ENCODE results near the gene CADPS2. TPM values are rescaled to one million over a fixed set of nuclear protein-coding genes. Genes with fewer than 3 reads are reported as not detected.

CADPS2 gene
- total RNA-seq, 1 donor from 2014 or later, result 8.8 TPM

DNA sequence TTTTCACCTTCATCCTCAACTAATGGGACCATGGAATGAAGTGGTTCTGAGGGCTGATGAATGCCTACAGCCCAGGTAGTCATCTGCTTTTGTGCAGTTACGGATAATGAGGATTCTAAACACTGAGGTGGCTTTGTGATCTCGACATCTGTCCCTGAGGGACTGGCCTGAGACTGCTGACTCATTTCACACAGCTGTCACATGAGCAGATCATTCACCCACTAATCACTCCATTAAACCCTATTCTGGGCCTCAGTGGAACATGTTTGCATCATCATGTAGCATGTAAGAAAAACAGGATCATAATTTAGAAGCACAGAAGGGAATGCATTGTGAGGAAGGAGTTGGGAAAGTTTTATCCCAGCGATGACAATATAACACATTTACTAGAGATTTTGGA, 502.3 kb downstream of the CADPS2 start:
- no peak overlapping the region for H3K4me3 ChIP-seq (ENCODE audit: low read depth, low read length)
- TF ChIP-seq, protein P1, sequence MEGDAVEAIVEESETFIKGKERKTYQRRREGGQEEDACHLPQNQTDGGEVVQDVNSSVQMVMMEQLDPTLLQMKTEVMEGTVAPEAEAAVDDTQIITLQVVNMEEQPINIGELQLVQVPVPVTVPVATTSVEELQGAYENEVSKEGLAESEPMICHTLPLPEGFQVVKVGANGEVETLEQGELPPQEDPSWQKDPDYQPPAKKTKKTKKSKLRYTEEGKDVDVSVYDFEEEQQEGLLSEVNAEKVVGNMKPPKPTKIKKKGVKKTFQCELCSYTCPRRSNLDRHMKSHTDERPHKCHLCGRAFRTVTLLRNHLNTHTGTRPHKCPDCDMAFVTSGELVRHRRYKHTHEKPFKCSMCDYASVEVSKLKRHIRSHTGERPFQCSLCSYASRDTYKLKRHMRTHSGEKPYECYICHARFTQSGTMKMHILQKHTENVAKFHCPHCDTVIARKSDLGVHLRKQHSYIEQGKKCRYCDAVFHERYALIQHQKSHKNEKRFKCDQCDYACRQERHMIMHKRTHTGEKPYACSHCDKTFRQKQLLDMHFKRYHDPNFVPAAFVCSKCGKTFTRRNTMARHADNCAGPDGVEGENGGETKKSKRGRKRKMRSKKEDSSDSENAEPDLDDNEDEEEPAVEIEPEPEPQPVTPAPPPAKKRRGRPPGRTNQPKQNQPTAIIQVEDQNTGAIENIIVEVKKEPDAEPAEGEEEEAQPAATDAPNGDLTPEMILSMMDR (IDR thresholded peaks at IDR 0.05; ENCODE audit: insufficient read depth, low read length, poor library complexity, severe bottlenecking), result no peak
- no peaks in the 10 kb centered on the region for H3K36me3 ChIP-seq (ENCODE audit: control insufficient read depth, insufficient read depth, low read length)
- no peaks in the 10 kb centered on the region for H3K27me3 ChIP-seq (ENCODE audit: control insufficient read depth, insufficient read depth, low read length)
- peak; percentile 1 for DNase-seq (ENCODE audit: low read depth)

GRCh38 chr7:122380992-122381391, 505.3 kb downstream of the CADPS2 start:
- Histone ChIP-seq H3K36me3 (ENCODE audit: control insufficient read depth, insufficient read depth, low read length) (no peaks in the 10 kb centered on the region), H3K4me3 (ENCODE audit: low read depth, low read length) (no peak overlapping the region), H3K27me3 (ENCODE audit: control insufficient read depth, insufficient read depth, low read length) (no peaks in the 10 kb centered on the region)
- TF ChIP-seq, protein P1 (IDR thresholded peaks at IDR 0.05; ENCODE audit: insufficient read depth, low read length, poor library complexity, severe bottlenecking), result no peak
- no peak for DNase-seq (ENCODE audit: low read depth)

DNA sequence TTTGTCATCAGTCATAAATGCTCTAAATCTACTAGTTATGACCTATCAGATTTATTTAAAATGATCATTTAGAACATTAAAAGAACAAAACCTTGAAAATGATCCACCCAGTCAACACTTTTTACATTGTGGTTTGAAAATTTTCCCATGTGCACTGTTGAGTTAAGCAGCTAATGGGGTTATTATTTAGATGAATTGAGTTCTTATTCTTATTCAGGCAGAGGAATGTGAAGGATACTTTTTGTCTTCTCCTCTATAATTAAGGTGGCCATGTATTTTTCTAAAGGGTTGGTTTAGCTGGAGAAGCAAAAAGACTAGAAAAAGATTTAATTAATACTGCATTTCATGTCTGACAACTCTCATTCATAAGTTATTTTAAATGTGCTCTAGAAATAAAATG, 506.8 kb downstream of the CADPS2 start:
- no peaks in the 10 kb centered on the region for H3K27me3 ChIP-seq (ENCODE audit: control insufficient read depth, insufficient read depth, low read length)
- H3K4me3 ChIP-seq (ENCODE audit: low read depth, low read length), result no peak overlapping the region
- DNase-seq (ENCODE audit: low read depth), result no peak
- TF ChIP-seq, protein P1 (IDR thresholded peaks at IDR 0.05; ENCODE audit: insufficient read depth, low read length, poor library complexity, severe bottlenecking), result no peak
- no peaks in the 10 kb centered on the region for H3K36me3 ChIP-seq (ENCODE audit: control insufficient read depth, insufficient read depth, low read length)

DNA sequence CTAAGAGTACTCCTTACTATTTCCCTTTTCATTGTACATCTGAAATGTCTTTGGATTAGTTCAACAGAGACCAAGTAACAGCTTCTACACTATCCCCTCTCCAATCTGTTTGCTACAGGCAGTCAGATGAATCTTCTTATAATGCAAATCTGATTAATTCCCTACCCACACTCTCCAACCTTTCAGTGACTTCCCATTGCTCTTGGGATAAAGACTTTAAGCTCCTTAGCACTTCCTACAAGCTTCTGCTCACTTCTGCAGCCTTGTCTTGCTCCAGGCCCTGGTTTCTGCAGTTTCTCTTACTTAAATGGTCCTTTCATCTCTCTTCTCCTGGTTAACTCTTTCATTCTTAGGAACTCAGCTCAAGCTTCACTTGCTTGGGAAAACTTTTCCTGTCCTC, 516.5 kb downstream of the CADPS2 start:
- DNase-seq (ENCODE audit: low read depth), result no peak
- TF ChIP-seq, protein P1 (IDR thresholded peaks at IDR 0.05; ENCODE audit: insufficient read depth, low read length, poor library complexity, severe bottlenecking), result no peak
- Histone ChIP-seq H3K36me3 (ENCODE audit: control insufficient read depth, insufficient read depth, low read length) (no peaks in the 10 kb centered on the region), H3K4me3 (ENCODE audit: low read depth, low read length) (no peak overlapping the region), H3K27me3 (ENCODE audit: control insufficient read depth, insufficient read depth, low read length) (no peaks in the 10 kb centered on the region)

- DNase-seq (ENCODE audit: low read depth), result no peak
- H3K4me3 ChIP-seq (ENCODE audit: low read depth, low read length), result no peak overlapping the region
- H3K27me3 ChIP-seq (ENCODE audit: control insufficient read depth, insufficient read depth, low read length), result no peaks in the 10 kb centered on the region
- TF ChIP-seq, protein P1 (IDR thresholded peaks at IDR 0.05; ENCODE audit: insufficient read depth, low read length, poor library complexity, severe bottlenecking), result no peak
- no peaks in the 10 kb centered on the region for H3K36me3 ChIP-seq (ENCODE audit: control insufficient read depth, insufficient read depth, low read length)
Measured at GRCh38 chr7:122364761-122365280, 521.4 kb downstream of the CADPS2 start.

DNA sequence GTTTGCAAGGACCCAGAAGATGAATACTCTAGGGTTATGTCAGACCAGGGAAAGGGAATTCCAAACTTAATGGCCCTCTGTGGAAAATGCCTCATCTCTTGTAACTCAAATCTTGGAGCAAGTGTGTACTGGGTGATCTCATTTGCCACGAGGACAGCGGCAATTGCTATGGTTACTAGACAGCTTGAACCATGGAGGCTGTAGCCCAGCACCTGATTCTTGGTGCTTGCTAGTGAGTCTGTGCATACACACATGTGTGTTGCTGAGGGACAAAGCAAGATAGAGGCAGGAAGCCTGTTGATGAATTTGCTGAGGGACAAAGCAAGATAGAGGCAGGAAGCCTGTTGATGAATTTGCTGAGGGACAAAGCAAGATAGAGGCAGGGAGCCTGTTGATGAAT, 523.1 kb downstream of the CADPS2 start:
- Histone ChIP-seq H3K36me3 (ENCODE audit: control insufficient read depth, insufficient read depth, low read length) (no peaks in the 10 kb centered on the region), H3K4me3 (ENCODE audit: low read depth, low read length) (no peak overlapping the region), H3K27me3 (ENCODE audit: control insufficient read depth, insufficient read depth, low read length) (no peaks in the 10 kb centered on the region)
- TF ChIP-seq, protein P1 (IDR thresholded peaks at IDR 0.05; ENCODE audit: insufficient read depth, low read length, poor library complexity, severe bottlenecking), result no peak
- no peak for DNase-seq (ENCODE audit: low read depth)
